ENCODE measurements around the gene NPHP4. TPM values are rescaled to one million over a fixed set of nuclear protein-coding genes. Genes with fewer than 3 reads are reported as not detected.

Gene NPHP4
- total and polyA plus RNA-seq, 9 of the 15 experiments (the other 6 are each of a cell fraction or from before 2014, with no cell fraction given): 0.52 to 26.2 (median 6.7) TPM

- H4K20me1 ChIP-seq (replicated peaks; ENCODE audit: control insufficient read depth, insufficient read depth, low read length): peaks cover 40% of the 10 kb centered on the region
- no TSS peak for BruUV-seq (replicated peaks)
- H3K4me1 ChIP-seq (replicated peaks in 1 of 2; ENCODE audit: control insufficient read depth in 2 of 2, insufficient read depth in 2 of 2, low read length in 2 of 2): peaks cover 0 to 21% of the 10 kb centered on the region in 2 experiments; a peak in 2 of 5 replicates
- H3K36me3 ChIP-seq (ENCODE audit: control insufficient read depth, insufficient read depth, low read length): no peaks in the 10 kb centered on the region
- no peak overlapping the region for H2AFZ ChIP-seq (ENCODE audit: low read depth, low read length)
- in situ Hi-C loops (cut with MboI) (no loop called here), intact Hi-C loops (cut with micrococcal nuclease) (no loop called here)
- H3K27me3 ChIP-seq (ENCODE audit: control insufficient read depth in 2 of 2, insufficient read depth in 2 of 2, low read length in 2 of 2): no peaks in the 10 kb centered on the region; a peak in 2 of 5 replicates
- DNase-seq (ENCODE audit: extremely low read depth in 1 of 4, low spot score in 3 of 4) (no peak), FAIRE-seq (peak; percentile 19), ATAC-seq (no peak)
- POLR2A ChIA-PET: interaction anchor here (0.6 kb wide), 1 partner anchor 159 kb away, joined by 3 read pairs; no protein-coding TSS in a partner anchor
- no peaks in the 10 kb centered on the region for H3K9me1 ChIP-seq (ENCODE audit: control insufficient read depth, insufficient read depth, low read length)
- TF ChIP-seq MYC (IDR thresholded peaks at IDR 0.05; ENCODE audit: low read depth, low read length) (no peak), MYC (CRISPR knock-in tag; IDR thresholded peaks at IDR 0.05; ENCODE audit: borderline replicate concordance, low read depth) (no peak), SRSF1 (IDR thresholded peaks at IDR 0.05; ENCODE audit: low read depth, low read length) (no peak), ZNF717 (CRISPR knock-in tag; IDR thresholded peaks at IDR 0.05) (no peak), SMC3 (conservative IDR thresholded peaks at IDR 0.05; ENCODE audit: insufficient read depth, low read depth, low read length) (no peak), ZFP30 (CRISPR knock-in tag; IDR thresholded peaks at IDR 0.05; ENCODE audit: borderline replicate concordance) (no peak), E2F5 (CRISPR knock-in tag; IDR thresholded peaks at IDR 0.05) (no peak), RHOXF2B (CRISPR knock-in tag; conservative IDR thresholded peaks at IDR 0.05) (no peak), FIP1L1 (IDR thresholded peaks at IDR 0.05; ENCODE audit: low read depth, low read length, poor library complexity, severe bottlenecking) (no peak), ZNF232 (CRISPR knock-in tag; IDR thresholded peaks at IDR 0.05) (no peak), NCOA2 (IDR thresholded peaks at IDR 0.05; ENCODE audit: partially characterized antibody in 2 of 2) (no peak)
- no peak overlapping the region for H3K9ac ChIP-seq (ENCODE audit: insufficient read depth in 1 of 2, low read depth in 2 of 2, low read length in 2 of 2)
- CTCF ChIA-PET (ENCODE audit: low intra/inter-chr PET ratio): no interaction called here
- no peak overlapping the region for H3K27ac ChIP-seq (ENCODE audit: extremely low read depth, low read depth, low read length)
- no peaks in the 10 kb centered on the region for H3K9me3 ChIP-seq (replicated peaks; ENCODE audit: control insufficient read depth, insufficient read depth, low read depth, low read length)
- 34% methylated on average over 10 of the region's 10 CpGs for WGBS (ENCODE audit: insufficient coverage, low coverage, missing lambda C conversion rate)
- no peak overlapping the region for H3K4me2 ChIP-seq (ENCODE audit: insufficient read depth, low read length)
- H3K79me2 ChIP-seq (ENCODE audit: control insufficient read depth, insufficient read depth, low read length): no peaks in the 10 kb centered on the region
- no peak overlapping the region for H3K4me3 ChIP-seq
Measured at GRCh38 chr1:6027591-6027990, 35.4 kb upstream of the NPHP4 start.
